HG03280 (cell line): ENCODE data around the gene MPL.

Experiments used
- ATAC-seq: cut with Tn5 transposase; IDR thresholded peaks from one replicate; pipeline ENCODE4 v1.9.1; 2021; ENCODE audit warnings: mild to moderate bottlenecking, moderate library complexity; ENCODE audit not compliant: unreplicated experiment

MPL gene

GRCh38 chr1:43402089-43402865 lies 64.7 kb downstream of the MPL start:
- ATAC-seq = no peak
